ENCODE results near the gene TMEM178A. TPM values are rescaled to one million over a fixed set of nuclear protein-coding genes. Genes with fewer than 3 reads are reported as not detected.

TMEM178A gene
- total RNA-seq, 1 donor from 2014 or later, result 12.3 TPM

GRCh38 chr2:39679805-39680204, 14.1 kb downstream of the TMEM178A start:
- H3K9me3 Mint-ChIP-seq, result peaks cover 7% of the 10 kb centered on the region
- peaks cover 13% of the 10 kb centered on the region for H3K36me3 Mint-ChIP-seq (ENCODE audit: low read depth)
- TF ChIP-seq, protein P1, sequence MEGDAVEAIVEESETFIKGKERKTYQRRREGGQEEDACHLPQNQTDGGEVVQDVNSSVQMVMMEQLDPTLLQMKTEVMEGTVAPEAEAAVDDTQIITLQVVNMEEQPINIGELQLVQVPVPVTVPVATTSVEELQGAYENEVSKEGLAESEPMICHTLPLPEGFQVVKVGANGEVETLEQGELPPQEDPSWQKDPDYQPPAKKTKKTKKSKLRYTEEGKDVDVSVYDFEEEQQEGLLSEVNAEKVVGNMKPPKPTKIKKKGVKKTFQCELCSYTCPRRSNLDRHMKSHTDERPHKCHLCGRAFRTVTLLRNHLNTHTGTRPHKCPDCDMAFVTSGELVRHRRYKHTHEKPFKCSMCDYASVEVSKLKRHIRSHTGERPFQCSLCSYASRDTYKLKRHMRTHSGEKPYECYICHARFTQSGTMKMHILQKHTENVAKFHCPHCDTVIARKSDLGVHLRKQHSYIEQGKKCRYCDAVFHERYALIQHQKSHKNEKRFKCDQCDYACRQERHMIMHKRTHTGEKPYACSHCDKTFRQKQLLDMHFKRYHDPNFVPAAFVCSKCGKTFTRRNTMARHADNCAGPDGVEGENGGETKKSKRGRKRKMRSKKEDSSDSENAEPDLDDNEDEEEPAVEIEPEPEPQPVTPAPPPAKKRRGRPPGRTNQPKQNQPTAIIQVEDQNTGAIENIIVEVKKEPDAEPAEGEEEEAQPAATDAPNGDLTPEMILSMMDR (conservative IDR thresholded peaks at IDR 0.05), result no peak
- H3K4me3 Mint-ChIP-seq, result no peak overlapping the region
- no peaks in the 10 kb centered on the region for H3K27me3 Mint-ChIP-seq (ENCODE audit: low read depth)
- no peak for DNase-seq (ENCODE audit: low read depth, low spot score)
- H3K4me1 Mint-ChIP-seq, result no peaks in the 10 kb centered on the region
- H3K27ac Mint-ChIP-seq (ENCODE audit: unreplicated experiment), result no peak overlapping the region

GRCh38 chr2:39682066-39682692, 16.5 kb downstream of the TMEM178A start:
- H3K4me1 Mint-ChIP-seq, result no peaks in the 10 kb centered on the region
- no peak overlapping the region for H3K27ac Mint-ChIP-seq (ENCODE audit: unreplicated experiment)
- DNase-seq (ENCODE audit: low read depth, low spot score), result no peak
- TF ChIP-seq, protein P1 (conservative IDR thresholded peaks at IDR 0.05), result no peak
- no peak overlapping the region for H3K4me3 Mint-ChIP-seq
- H3K27me3 Mint-ChIP-seq (ENCODE audit: low read depth), result no peaks in the 10 kb centered on the region
- peaks cover 7% of the 10 kb centered on the region for H3K9me3 Mint-ChIP-seq
- H3K36me3 Mint-ChIP-seq (ENCODE audit: low read depth), result peaks cover 13% of the 10 kb centered on the region

DNA sequence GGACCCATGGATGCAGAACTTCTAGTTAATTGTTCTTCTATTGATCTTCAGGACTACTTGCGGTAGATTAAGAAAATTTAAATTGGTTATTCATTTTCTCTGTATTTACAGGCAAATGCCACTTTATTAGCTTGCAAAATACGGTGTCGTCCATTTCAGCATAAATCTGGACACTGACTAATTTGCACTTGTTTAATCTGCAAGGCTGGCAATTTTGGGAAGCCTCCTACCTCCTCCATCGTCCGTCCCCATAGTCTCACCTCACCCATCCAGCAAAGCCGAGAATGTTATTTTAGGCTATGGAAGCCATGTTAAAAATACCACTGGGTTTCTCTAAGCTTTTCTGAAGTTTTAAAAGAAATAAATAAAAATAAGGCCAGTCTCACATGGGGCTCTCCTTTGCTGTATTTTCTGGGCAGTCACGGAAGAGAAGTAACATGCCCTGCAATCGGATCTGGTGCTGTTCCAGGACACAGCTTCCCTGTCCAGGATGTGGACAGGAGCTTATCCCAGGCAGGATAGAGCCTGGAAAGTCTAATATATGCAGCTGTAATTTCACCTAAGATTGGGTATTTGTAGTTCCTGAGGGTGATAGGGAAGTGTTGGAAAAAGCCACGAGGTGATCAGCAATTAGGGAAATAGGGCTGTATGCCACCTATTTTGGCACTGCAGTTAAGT, 17.4 kb downstream of the TMEM178A start:
- Mint-ChIP-seq H3K4me1 (no peaks in the 10 kb centered on the region), H3K4me3 (no peak overlapping the region), H3K27me3 (ENCODE audit: low read depth) (no peaks in the 10 kb centered on the region), H3K9me3 (peaks cover 5% of the 10 kb centered on the region), H3K36me3 (ENCODE audit: low read depth) (peaks cover 7% of the 10 kb centered on the region), H3K27ac (ENCODE audit: unreplicated experiment) (no peak overlapping the region)
- DNase-seq (ENCODE audit: low read depth, low spot score), result no peak
- TF ChIP-seq, protein P1 (conservative IDR thresholded peaks at IDR 0.05), result no peak

DNA sequence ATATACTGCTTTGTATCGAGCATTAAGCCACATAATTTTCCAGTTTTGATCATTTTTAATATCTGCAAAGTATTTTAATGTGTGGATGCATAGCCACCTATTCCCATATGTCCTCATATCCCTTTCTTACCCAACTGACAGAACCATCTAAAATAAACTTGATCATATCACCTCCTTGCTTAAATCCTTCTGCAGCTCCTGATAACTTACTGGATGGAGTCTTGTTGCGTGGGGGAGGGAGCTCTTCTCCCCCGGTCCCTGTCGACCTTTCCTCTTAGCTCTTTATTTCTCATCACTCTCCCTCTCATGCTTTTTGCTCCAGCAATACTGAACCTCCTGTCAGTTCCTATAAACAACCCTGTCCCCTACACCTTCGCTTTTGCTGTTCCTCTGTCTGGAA, 18.7 kb downstream of the TMEM178A start:
- no peaks in the 10 kb centered on the region for H3K9me3 Mint-ChIP-seq
- no peak overlapping the region for H3K4me3 Mint-ChIP-seq
- H3K27me3 Mint-ChIP-seq (ENCODE audit: low read depth), result no peaks in the 10 kb centered on the region
- peaks cover 6% of the 10 kb centered on the region for H3K4me1 Mint-ChIP-seq
- peaks cover 2% of the 10 kb centered on the region for H3K36me3 Mint-ChIP-seq (ENCODE audit: low read depth)
- DNase-seq (ENCODE audit: low read depth, low spot score), result no peak
- no peak overlapping the region for H3K27ac Mint-ChIP-seq (ENCODE audit: unreplicated experiment)
- TF ChIP-seq, protein P1 (conservative IDR thresholded peaks at IDR 0.05), result no peak

GRCh38 chr2:39685126-39685525, 19.4 kb downstream of the TMEM178A start:
- DNase-seq (ENCODE audit: low read depth, low spot score), result no peak
- Mint-ChIP-seq H3K36me3 (ENCODE audit: low read depth) (no peaks in the 10 kb centered on the region), H3K9me3 (no peaks in the 10 kb centered on the region), H3K4me1 (peaks cover 8% of the 10 kb centered on the region), H3K27ac (ENCODE audit: unreplicated experiment) (no peak overlapping the region), H3K4me3 (no peak overlapping the region), H3K27me3 (ENCODE audit: low read depth) (no peaks in the 10 kb centered on the region)
- TF ChIP-seq, protein P1 (conservative IDR thresholded peaks at IDR 0.05), result no peak

Data from neural crest cell (in vitro differentiated cells).